Body of pancreas (tissue), 4 donors: ENCODE data around the gene TOM1. TPM values are rescaled to one million over a fixed set of nuclear protein-coding genes. Genes with fewer than 3 reads are reported as not detected.

Source experiments
- ATAC-seq: fragments of 150-250 bp; one replicate; pipeline ENCODE4 v1.9.1; 2016
- DNase-seq, 4 donors: peaks; one replicate each; pipeline ENCODE4 v3.0.0-alpha.2; 2019
- H3K27ac ChIP-seq, 4 donors: fragments of 200-600 bp; sonication (generic); 1 replicate in 3 of 4; 2 replicates in 1 of 4; pipeline versions ENCODE4 v1.5.1 to v1.6.1; 2016 to 2019; ENCODE audit warnings: mild to moderate bottlenecking in 1 of 4, mixed read lengths in 1 of 4, moderate library complexity in 1 of 4
- H3K27me3 ChIP-seq, 2 donors: fragments of 200-600 bp; sonication (generic); one replicate each; pipeline ENCODE4 v1.6.0; 2016; ENCODE audit warnings: mild to moderate bottlenecking in 1 of 2
- H3K36me3 ChIP-seq, 2 donors: fragments of 200-600 bp; sonication (generic); replicated peaks in 1 of 2; 2 replicates each; pipeline ENCODE4 v1.5.1; 2016; ENCODE audit warnings: low read depth in 2 of 2; ENCODE audit not compliant: insufficient read depth in 1 of 2
- H3K4me1 ChIP-seq: fragments of 200-600 bp; sonication (generic); one replicate; pipeline ENCODE4 v1.6.0; 2016
- H3K4me3 ChIP-seq, 2 donors: fragments of 200-600 bp; sonication (generic); 1 replicate in 1 of 2; 2 replicates in 1 of 2; pipeline ENCODE4 v1.5.1; 2016 to 2019
- H3K9me3 ChIP-seq, 3 donors: fragments of 200-600 bp; sonication (generic); 1 replicate in 2 of 3; 2 replicates in 1 of 3; pipeline ENCODE4 v1.5.1; 2016
- POLR2A ChIP-seq, 3 donors: fragments of 450-650 bp; IDR thresholded peaks; one replicate each; pipeline ENCODE4 v1.6.1; 2016; ENCODE audit warnings: antibody characterized with exemption in 3 of 3, mild to moderate bottlenecking in 2 of 3
- WGBS, 2 donors: methylation state at CpG; one replicate each; pipeline ENCODE4 v1.1.5; 2017; 5-methylcytosine and 5-hydroxymethylcytosine counted together
- intact Hi-C: fragments of 100-400 bp; cut with DNase I; formaldehyde crosslinking; loops from one replicate; pipeline ENCODE4 v1.15.1; 2023
- total RNA-seq, 2 donors: library from RNA; depleted of rRNA; stranded (reverse); fragments of >200 nt; gene quantifications; one replicate each; pipeline ENCODE4 v1.1.0, GENCODE V29; 2016
- TF ChIP-seq, protein P1 (sequence below), 7 experiments: fragments of 450-650 bp in 4 of 7; fragments of 200-600 bp in 3 of 7; sonication (generic) in 3 of 7; IDR thresholded peaks; one replicate each; pipeline ENCODE4 v1.5.1; 2016 to 2019; ENCODE audit warnings: antibody characterized with exemption in 7 of 7

The TOM1 gene
- total RNA-seq, 2 donors from 2014 or later, result 34.0 to 42.2 TPM

- DNase-seq (no peak), ATAC-seq (no peak)
- H3K36me3 ChIP-seq, result peaks cover 0 to 12% of the 10 kb centered on the region in 2 donors
- H3K4me3 ChIP-seq, result no peak overlapping the region
- H3K27ac ChIP-seq, result no peak overlapping the region
- 53% methylated on average over 8 to 9 of the region's 9 CpGs for whole genome bisulfite sequencing, 2 donors
- no peaks in the 10 kb centered on the region for H3K27me3 ChIP-seq
- intact Hi-C loops, result no loop called here
- no peaks in the 10 kb centered on the region for H3K9me3 ChIP-seq
- TF ChIP-seq, protein P1, sequence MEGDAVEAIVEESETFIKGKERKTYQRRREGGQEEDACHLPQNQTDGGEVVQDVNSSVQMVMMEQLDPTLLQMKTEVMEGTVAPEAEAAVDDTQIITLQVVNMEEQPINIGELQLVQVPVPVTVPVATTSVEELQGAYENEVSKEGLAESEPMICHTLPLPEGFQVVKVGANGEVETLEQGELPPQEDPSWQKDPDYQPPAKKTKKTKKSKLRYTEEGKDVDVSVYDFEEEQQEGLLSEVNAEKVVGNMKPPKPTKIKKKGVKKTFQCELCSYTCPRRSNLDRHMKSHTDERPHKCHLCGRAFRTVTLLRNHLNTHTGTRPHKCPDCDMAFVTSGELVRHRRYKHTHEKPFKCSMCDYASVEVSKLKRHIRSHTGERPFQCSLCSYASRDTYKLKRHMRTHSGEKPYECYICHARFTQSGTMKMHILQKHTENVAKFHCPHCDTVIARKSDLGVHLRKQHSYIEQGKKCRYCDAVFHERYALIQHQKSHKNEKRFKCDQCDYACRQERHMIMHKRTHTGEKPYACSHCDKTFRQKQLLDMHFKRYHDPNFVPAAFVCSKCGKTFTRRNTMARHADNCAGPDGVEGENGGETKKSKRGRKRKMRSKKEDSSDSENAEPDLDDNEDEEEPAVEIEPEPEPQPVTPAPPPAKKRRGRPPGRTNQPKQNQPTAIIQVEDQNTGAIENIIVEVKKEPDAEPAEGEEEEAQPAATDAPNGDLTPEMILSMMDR (IDR thresholded peaks at IDR 0.05), result no peak
- TF ChIP-seq POLR2A (IDR thresholded peaks at IDR 0.05), result no peak
- H3K4me1 ChIP-seq, result peaks cover 44% of the 10 kb centered on the region
Measured at GRCh38 chr22:35334004-35334403, 34.3 kb downstream of the TOM1 start.

DNA sequence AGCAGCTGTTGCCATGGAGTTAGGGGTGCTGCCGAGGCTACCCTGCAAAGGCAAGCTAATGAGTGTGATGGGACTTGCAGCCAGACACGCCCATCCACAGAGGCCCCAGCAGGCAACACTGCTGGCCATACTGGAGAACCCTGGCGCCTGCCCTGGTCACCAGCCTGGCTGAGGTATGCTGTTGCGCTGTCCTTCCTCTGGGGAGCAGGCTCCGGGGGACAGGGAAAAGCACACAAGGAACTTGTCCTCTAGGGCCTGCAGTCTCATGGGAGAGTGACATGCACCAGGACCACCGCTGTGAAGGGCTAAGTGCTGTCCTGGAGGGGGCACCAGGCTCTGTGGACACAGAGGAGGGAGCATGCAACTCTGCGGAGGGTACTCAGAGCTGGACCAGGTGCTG is 35.8 kb downstream of the TOM1 start:
- Histone ChIP-seq H3K27me3 (no peaks in the 10 kb centered on the region), H3K4me1 (peaks cover 33% of the 10 kb centered on the region), H3K9me3 (no peaks in the 10 kb centered on the region), H3K36me3 (peaks cover 0 to 9% of the 10 kb centered on the region in 2 donors), H3K4me3 (no peak overlapping the region), H3K27ac (peak overlapping the region in 3 of 4 donors; percentile 49 to 74 (median 69))
- TF ChIP-seq, protein P1 (IDR thresholded peaks at IDR 0.05), result no peak
- TF ChIP-seq POLR2A (IDR thresholded peaks at IDR 0.05), result no peak
- ATAC-seq, result no peak
- DNase-seq, result no peak
- intact Hi-C loops, result no loop called here
- WGBS, 2 donors, result 81 to 91% methylated on average over 4 to 6 of the region's 7 CpGs

DNA sequence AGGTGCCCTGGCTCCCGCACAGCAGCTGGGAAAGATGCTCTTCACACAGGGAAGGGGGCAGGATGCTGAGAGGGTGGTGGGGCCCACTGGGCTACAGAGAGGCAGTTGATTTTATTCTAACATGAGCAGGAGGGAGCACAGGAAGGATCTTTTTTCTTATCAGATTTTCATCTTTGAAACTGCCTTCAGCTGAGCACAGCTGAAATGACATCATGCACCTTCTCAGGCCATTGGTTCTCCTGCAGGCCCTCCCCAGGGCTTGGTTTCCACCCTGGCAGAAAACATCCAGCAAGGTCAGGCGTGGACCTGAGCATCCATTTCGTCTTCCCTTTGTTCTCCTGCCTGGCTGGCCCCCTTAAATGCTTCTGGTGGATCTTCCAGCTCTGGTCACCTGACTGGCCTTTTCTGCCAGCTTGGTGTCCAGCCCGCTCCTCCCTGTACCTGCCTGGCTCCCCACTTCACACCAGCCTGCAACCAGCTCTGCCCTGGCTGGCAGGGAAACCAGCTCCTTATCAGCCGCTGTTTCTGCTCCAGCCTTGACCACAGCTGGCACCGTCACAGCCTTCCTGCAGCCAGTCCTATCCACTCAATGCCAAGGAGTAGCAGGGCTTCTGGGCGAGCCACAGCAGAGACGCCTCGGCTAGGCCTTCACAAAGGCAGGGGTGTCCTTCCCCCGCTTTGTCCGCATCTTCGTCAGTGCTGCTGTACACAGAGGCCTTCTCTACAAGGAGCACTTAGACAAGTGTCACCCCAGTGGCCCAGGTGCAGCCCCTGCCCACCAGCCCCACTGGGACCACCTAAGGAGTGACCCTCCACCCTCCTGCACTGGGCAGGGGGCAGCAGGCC is 36.5 kb downstream of the TOM1 start:
- H3K36me3 ChIP-seq, result peaks cover 0 to 15% of the 10 kb centered on the region in 2 donors
- WGBS, 2 donors, result 52 to 59% methylated on average over 8 to 10 of the region's 12 CpGs
- DNase-seq (peak; percentile 88 to 95 (median 88)), ATAC-seq (peak; percentile 95)
- H3K27ac ChIP-seq, result peak overlapping the region in 3 of 4 donors; percentile 49 to 74 (median 69)
- H3K4me3 ChIP-seq, result no peak overlapping the region
- intact Hi-C loops, result no loop called here
- H3K4me1 ChIP-seq, result peaks cover 33% of the 10 kb centered on the region
- TF ChIP-seq, protein P1 (IDR thresholded peaks at IDR 0.05), result no peak
- peak in 1 of 3 donors; percentile 41 for TF ChIP-seq POLR2A (IDR thresholded peaks at IDR 0.05)
- no peaks in the 10 kb centered on the region for H3K27me3 ChIP-seq
- H3K9me3 ChIP-seq, result no peaks in the 10 kb centered on the region

DNA sequence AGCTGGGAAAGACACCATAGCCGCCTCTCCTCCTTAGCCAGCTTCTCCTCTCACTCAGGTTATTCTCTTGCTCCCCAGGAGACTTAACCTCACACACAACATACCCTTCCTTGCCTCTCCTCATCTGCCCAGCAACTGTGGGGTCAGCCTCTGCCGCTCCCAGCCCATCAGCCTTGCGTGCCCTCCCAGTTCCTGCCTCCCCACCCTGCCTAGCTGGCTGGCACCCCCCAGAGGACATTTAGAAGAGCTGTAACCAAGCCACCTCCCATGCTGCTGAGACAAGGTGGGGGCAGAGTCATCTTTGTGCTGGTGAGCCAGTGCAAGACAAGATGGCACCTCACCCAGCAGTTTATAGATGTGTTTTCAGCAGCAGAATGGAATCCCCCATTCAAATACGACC is 38.2 kb downstream of the TOM1 start:
- ATAC-seq (no peak), DNase-seq (no peak)
- Histone ChIP-seq H3K4me3 (no peak overlapping the region), H3K9me3 (no peaks in the 10 kb centered on the region), H3K36me3 (peaks cover 0 to 16% of the 10 kb centered on the region in 2 donors), H3K27ac (no peak overlapping the region), H3K27me3 (no peaks in the 10 kb centered on the region), H3K4me1 (peaks cover 33% of the 10 kb centered on the region)
- no peak for TF ChIP-seq POLR2A (IDR thresholded peaks at IDR 0.05)
- TF ChIP-seq, protein P1 (IDR thresholded peaks at IDR 0.05), result no peak
- WGBS, 2 donors, result 96% methylated on average over 3 to 4 of the region's 4 CpGs
- intact Hi-C loops, result no loop called here
